ENCODE measurements around the gene PPP2CA. TPM values are rescaled to one million over a fixed set of nuclear protein-coding genes. Genes with fewer than 3 reads are reported as not detected.
A peak's percentile ranks its signal among the peaks of the same experiment; 100 is the strongest.

The PPP2CA gene
- total and polyA plus RNA-seq, 2 of the 8 experiments (the other 6 are each of a cell fraction or from before 2014, with no cell fraction given): 75.0 to 205 TPM

GRCh38 chr5:134226441-134227192, 744 bp upstream of the PPP2CA start (continued):
- TF ChIP-seq SIN3A (conservative IDR thresholded peaks at IDR 0.05 in 1 of 2, IDR thresholded peaks at IDR 0.05 in 1 of 2; ENCODE audit: low read depth in 1 of 2, low read length in 2 of 2): peak; percentile 34 to 64; a peak in 2 of 4 replicates
- TF ChIP-seq POLR2A (IDR thresholded peaks at IDR 0.05; ENCODE audit: control extremely low read depth in 1 of 2, low read depth in 2 of 2, low read length in 2 of 2): peak in 1 of 2 experiments; percentile 81; a peak in 1 of 3 replicates
- TF ChIP-seq POLR2AphosphoS5 (IDR thresholded peaks at IDR 0.05; ENCODE audit: low read depth, low read length): peak; percentile 80; the same call in 1 of the 2 replicates
- peak; percentile 10 for TF ChIP-seq EZH2 (IDR thresholded peaks at IDR 0.05; ENCODE audit: low read depth, low read length, severe bottlenecking)
